Tibial nerve (tissue), 3 donors: ENCODE measurements around the gene B4GALT3.

ENCODE experiments used
- POLR2A ChIP-seq, 2 donors: fragments of 450-650 bp; IDR thresholded peaks; one replicate each; pipeline ENCODE4 v1.6.1; 2017; ENCODE audit warnings: antibody characterized with exemption in 2 of 2, mild to moderate bottlenecking in 2 of 2, moderate library complexity in 2 of 2
- TF ChIP-seq, protein P1 (sequence below), 5 experiments: fragments of 200-600 bp in 3 of 5; fragments of 450-650 bp in 2 of 5; sonication (generic) in 3 of 5; IDR thresholded peaks; one replicate each; pipeline ENCODE4 v1.5.1; 2016 to 2019; ENCODE audit warnings: antibody characterized with exemption in 5 of 5, mild to moderate bottlenecking in 3 of 5, moderate library complexity in 2 of 5

DNA sequence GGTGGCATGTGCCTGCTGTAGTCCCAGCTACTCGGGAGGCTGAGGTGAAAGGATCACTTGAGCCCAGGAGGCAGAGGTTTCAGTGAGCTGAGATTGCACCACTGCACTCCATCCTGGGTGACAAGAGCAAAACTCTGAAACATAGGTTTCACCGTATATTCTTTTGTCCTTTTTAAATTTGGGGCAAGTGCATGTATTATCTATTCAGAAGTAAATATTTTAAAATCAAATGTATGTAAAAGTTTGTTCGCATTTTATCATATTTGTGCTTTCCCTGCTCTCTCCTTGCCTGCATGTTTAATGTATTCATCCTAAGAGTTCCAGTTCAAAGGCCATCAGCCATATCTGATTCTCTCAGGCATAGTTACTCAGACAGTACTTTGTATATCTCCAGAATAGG, 31.5 kb downstream of the B4GALT3 start:
- TF ChIP-seq POLR2A (IDR thresholded peaks at IDR 0.05): no peak
- TF ChIP-seq, protein P1, sequence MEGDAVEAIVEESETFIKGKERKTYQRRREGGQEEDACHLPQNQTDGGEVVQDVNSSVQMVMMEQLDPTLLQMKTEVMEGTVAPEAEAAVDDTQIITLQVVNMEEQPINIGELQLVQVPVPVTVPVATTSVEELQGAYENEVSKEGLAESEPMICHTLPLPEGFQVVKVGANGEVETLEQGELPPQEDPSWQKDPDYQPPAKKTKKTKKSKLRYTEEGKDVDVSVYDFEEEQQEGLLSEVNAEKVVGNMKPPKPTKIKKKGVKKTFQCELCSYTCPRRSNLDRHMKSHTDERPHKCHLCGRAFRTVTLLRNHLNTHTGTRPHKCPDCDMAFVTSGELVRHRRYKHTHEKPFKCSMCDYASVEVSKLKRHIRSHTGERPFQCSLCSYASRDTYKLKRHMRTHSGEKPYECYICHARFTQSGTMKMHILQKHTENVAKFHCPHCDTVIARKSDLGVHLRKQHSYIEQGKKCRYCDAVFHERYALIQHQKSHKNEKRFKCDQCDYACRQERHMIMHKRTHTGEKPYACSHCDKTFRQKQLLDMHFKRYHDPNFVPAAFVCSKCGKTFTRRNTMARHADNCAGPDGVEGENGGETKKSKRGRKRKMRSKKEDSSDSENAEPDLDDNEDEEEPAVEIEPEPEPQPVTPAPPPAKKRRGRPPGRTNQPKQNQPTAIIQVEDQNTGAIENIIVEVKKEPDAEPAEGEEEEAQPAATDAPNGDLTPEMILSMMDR (IDR thresholded peaks at IDR 0.05): no peak
